Activated T-cell treated with anti-CD3 and anti-CD28 coated beads, Interleukin-2, amount 50 U/mL, for 48 hours (primary cell): ENCODE results near the gene GPHN.
A peak's percentile ranks its signal among the peaks of the same experiment; 100 is the strongest.
"Not testable (repeated sequence)": the region's sequence is repeated elsewhere in the genome, so short reads cannot be mapped to it uniquely, and the experiment has no call there.

Experiments
- DNase-seq, 2 experiments: peaks; one replicate each; pipeline ENCODE4 v3.0.0-alpha.2; 2020

GPHN gene

DNA sequence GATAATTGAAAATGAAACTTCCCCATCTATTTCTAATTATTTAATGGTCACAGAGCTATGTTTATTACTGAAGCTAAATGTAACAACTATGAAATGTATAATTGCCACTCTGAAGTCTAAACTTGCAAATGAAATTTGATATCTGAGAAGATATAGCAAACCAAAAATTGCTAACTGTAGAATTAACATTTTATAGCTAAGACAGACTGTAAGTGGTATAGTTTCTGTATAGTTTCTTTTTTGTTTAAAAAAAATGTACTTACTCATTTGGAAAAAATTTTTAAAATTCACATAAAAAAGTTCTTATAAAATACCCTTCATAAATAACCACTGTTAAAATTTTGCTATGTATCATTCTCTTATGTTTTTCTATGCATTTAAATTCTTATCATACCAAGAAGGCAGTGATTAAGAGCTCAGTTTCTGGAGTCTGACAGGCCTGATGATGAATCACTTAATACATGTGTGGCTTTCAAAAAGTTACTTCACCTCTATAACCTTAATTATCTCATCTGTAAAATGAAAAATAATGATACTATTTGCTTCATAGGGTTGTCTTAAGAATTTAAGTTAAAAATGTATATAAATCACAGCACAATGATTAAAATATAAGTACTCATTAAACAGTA is 466.6 kb downstream of the GPHN start:
- no peak for DNase-seq

- no peak for DNase-seq
Measured at GRCh38 chr14:66975251-66975650, 467.3 kb downstream of the GPHN start.

DNA sequence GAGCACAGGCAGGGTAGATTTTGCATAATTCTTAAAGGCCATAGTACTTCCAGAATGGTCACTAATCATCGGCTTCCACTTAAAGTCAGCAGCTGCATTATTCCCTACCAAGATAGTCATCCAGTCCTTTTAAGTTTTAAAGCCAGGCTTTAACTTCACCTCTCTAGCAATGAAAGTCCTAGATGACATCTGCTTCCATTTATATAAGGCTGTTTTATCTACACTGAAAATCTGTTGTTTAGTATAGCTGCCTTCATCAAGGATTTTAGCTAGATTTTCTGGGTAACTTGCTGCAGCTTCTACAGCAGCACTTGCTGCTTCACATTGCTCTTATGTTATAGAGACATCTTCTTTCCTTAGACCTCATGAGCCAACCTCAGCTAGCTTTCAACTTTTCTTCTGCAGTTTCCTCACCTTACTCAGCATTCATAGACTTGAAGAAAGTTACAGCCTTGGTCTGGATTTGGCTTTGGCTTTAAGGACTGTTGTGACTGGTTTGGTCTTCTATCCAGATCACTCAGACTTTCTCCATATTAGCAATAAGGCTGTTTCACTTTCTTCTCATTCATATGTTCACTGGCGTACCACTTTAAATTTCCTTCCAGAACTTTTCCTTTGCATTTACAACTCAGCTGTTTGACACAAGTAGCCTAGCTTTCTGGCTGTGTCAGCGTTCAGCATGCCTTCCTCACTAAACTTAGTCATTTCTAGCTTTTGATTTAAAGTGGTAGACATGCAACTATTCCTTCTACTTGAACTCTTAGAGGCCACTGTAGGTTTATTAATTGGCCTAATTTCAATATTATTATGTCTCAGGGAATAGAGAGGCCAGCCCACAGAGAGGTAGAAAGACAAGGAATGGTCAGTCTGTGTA is 471.4 kb downstream of the GPHN start:
- no peak for DNase-seq

GRCh38 chr14:66982247-66982646 is 474.3 kb downstream of the GPHN start:
- no peak for DNase-seq

DNA sequence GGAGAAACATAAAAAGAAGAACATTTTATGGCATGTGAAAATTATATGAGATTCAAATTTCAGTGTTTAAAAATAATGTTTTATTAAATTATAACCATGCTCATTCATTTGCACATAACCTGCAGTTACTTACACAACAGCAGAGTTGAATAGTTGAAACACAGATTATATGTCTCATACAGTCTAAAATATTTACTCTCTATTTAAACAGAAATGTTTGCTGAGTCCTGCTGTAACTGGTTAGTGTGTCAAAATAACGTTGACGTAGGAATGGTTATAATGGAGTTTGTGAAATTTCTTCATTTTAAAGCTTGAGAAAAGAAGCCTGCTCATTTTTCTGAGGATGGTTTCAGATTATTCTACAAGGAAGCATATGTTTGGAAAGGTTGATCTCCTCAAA is 484.8 kb downstream of the GPHN start:
- no peak for DNase-seq

DNA sequence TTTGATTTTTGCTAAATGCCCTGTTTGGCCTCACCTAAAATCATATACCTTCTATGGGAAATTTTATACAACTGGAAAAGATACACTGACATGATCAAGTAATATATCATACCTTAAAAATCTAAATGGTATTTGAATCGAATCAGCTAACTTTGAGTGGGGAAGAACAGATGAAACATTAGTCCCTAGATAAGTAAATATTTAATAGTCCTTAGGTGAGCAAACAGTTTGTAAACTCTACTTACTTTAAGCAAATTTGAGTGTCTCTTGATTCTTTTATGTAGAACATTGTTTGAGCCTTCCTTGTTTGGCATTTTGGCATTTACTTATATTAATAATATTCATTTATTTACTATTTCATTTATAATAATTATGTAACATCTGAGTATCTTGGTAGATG is 485.6 kb downstream of the GPHN start:
- no peak for DNase-seq

- peak; percentile 24 to 36 for DNase-seq
Measured at GRCh38 chr14:66998013-66998412, 490.1 kb downstream of the GPHN start.

DNA sequence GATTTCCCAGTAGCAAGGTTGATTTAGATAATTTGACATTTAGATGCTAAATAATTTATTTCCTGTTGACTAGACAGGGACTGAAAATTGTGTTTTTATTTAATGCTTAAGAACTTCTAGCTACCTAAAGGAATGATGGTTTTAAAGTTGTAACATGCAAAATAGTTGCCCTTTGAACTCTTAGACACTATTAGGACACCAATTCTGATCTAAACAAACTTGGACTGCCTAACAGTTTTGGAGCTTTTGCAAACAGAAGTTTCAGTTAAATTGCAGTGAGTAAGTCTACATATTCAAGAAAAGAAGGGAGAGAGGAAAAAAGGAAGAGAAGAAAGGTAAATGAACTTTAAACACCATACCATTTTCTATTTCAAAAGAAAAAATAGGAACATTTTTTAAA is 492.0 kb downstream of the GPHN start:
- DNase-seq: no peak

DNA sequence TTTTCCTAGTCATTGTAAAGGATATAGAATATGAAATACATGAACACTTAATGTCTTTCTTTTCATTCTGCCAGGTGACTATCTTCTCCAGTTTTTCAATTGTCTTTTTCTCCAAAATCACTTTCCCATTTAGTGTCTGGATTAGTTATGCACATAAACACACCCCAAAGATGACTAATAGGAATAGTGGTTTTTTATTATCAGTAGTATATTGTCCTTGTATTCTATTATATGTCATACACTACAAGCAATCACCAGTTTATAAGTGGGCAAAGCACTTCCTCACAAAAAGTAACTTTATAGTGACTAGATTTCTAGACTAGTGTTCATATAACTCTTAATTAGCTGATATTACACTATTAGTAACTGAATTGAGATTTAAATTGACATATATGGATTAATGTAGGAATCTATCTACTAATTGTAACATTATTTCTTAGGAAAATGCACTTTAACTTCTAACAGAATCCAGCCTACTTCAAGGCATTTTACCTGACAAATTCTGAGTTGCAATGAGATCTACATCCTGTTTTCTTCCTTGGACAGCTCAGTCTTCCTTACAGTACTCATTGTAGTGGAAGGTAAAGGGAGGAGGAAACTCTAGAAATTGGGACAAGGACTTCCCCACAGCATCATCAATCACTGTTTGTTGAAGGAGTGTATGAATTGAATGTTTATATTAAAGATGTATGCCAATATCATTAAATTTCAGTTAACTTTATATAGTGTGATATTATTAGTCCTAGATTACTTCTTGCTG is 495.2 kb downstream of the GPHN start:
- DNase-seq: no peak

GRCh38 chr14:67004521-67004920 is 496.6 kb downstream of the GPHN start:
- DNase-seq: no peak

GRCh38 chr14:67010602-67011001 is 502.7 kb downstream of the GPHN start:
- DNase-seq: no peak

GRCh38 chr14:67016856-67017255 is 508.9 kb downstream of the GPHN start:
- DNase-seq: no peak

- no peak for DNase-seq
Measured at GRCh38 chr14:67018720-67019119, 510.8 kb downstream of the GPHN start.

- DNase-seq: no peak
Measured at GRCh38 chr14:67019796-67020195, 511.8 kb downstream of the GPHN start.

- DNase-seq: no peak
Measured at GRCh38 chr14:67031920-67032774, 524.2 kb downstream of the GPHN start.

DNA sequence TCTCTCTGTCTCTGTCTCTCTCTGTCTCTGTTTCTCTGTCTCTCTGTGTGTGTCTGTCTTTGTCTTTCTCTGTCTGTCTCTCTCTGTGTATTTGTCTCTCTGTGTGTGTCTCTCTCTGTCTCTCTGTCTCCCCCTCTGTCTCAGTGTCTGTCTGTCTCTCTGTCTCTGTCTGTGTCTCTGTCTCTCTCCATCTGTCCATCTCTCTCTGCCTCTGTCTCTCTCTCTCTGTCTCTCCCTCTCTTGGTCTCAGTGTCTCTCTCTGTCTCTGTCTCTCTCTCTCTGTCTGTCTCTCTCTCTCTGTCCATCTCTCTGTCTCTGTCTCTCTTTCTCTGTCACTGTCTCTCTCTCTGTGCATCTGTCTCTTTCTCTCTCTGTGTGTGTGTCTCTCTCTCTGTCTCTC is 537.5 kb downstream of the GPHN start:
- no peak for DNase-seq

DNA sequence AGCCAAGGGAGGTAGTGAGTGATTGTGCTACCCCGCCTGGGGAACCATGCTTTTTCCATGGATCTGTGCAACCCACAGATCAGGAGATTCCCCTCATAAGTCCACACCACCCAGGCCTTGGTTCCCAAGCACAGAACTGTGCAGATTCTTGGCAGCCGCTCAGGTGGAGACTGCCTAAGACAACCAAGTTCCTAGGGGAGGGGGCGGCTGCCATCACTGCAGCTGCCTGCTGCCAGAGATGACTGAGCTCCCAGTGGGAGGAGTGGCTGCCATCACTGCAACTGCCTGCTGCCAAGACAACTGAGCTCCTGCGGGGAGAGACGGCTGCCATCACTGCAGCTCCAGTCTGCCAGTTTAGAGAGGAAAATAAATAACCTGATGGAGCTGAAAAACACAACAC is 542.9 kb downstream of the GPHN start:
- DNase-seq: no peak

DNA sequence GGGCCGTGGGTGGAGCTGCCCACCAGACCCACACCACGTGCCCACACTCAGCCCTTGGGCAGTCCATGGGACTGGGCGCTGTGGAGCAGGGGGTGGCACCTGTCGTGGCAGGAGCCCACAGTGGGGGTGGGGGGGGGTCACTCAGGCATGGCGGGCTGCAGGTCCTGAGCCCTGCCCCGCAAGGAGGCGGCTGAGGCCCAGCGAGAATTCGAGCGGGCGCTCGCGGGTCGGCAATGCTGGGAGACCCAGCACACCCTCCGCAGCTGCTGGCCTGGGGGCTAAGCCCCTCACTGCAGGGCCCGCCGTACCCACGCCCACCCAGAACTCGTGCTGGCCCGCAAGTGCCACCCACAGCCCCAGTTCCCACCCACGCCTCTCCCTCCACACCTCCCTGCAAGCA is 548.7 kb downstream of the GPHN start:
- no peak for DNase-seq

DNA sequence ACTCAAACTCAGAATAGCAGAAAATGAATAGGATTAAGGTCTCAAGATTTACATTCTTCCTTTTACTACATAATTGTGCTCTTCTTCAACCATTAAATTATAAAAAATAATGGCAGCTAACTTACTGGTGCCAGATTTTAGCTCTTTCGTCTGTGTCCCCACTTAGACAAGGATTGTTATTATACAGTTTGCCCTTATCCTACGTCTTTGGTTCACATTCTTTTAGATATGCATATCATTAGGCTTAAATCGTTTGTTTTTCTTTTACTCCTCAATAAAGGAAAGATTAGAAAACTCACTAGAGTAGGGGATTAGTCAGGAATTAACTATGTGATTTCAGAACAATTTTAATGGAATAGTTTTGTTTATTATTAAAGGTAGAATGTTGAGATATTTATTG is 551.6 kb downstream of the GPHN start:
- DNase-seq: no peak

DNA sequence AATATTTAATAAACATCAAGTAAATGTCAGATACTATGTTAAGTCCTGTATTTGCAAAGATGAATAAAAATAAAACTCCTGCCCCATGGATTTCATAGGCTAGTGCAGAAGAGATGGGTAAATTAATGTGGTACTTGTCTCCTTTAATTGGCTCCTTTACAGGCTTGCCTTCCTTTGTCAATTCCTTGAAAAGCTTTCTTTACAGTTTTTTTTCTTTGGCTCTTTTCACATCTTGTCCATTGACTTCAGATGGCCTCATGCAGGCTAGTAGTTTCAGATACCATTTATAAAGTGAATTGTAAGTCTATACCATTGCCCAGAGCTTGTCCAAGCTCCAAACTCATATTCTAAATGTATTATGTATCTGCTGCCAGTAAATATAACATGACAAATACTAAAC is 552.6 kb downstream of the GPHN start:
- no peak for DNase-seq

GRCh38 chr14:67067070-67067814 is 559.3 kb downstream of the GPHN start:
- not testable (repeated sequence) for DNase-seq

DNA sequence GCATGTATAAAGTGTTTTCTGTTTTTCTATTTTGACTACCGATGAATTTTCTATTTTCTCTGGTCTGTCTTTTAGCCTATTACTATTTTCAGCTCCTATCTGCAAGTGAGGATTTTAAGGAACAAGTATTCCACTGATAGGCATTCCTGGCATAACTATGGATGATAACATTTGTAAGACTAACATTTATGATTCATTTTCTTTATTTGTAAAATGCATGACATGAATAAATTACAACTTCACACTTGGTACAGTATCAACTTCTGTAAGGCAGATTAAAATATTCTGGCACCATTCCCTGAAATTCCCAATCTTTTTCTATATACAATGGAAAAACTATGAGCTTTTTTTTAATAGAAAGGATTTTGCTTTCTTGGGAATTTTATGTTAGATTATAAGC is 560.3 kb downstream of the GPHN start:
- DNase-seq: no peak
